ENCODE data around the gene SKIDA1.

SKIDA1 gene

DNA sequence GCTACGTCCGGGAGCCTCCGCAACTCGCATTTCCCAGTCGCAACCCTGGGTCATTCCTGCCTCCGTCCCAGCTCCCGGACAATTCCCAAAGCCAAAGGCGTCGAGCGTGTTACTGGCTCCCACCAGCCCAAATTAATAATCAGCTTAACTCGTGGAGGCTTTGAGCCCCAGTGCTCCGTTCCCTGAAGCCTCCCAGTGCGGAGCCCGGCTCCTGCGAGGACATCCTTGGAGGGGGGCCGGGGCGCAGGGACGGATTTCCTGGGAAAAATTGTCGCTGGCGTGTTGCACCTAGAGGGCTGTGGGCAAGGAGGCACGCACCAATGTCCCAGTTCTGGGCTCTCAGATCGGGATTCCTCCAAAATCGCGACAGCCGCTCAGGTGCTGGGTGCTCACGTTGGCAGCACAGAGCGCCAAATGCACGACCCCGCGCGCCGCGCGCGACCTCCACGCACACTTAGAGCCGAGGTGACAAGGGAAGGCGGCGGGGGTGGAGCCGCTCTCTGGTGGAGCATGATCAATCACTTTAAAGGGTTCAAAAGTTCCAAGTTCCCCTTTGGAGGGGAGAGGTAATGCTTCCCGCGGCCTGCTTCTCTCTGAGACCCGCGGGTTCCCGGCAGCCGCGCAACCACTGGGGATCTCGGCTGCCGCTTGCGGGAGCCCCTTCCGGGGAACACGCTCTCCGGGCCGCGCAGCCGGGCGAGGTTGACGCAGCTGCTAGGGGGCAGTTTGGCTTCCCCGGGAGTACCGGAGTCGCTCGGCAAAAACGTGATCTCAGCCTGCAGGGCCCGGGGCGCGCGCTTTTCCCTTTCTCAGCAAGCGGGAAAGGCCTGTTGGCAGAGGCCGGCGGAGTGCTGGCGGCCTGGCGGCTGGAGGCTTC lies 25.5 kb downstream of the SKIDA1 start:
- no peak for DNase-seq

DNA sequence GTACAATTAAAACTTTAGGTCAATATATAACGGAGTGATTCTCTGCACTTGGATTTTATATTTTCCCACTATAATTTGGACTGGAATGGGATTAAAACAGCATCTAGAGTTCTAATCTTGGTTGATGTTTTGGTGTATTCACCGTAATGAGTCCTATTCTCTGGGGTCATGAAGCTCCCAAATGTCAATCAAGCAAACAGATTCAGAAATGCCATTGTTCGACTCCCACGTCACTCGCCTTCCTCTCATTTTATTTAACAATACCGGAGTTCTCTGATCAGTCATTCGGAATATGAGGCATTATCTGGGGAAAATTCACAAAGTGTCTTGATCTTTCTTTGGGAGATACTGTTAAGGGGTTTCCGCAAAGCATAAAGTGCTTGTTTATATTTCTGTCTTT lies 26.5 kb downstream of the SKIDA1 start:
- DNase-seq: no peak

DNA sequence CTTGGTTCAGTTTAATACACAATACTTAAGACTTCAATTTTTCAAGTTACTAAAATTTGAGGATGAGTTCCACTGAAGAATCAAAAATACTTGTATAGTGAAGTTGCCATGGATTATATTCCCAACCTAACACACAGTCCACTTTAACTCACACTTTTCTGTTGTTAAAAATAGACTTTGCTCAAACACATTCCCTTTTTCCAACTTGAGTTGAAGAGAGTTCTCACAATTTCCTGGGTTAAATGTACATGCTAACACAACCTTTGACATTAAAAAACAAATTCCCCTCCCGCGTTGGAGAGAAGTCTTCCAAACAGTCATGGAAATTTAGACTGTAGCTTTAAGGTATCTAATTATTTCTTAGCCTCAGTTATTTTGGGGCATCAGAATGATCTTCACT lies 27.1 kb downstream of the SKIDA1 start:
- DNase-seq: no peak

DNA sequence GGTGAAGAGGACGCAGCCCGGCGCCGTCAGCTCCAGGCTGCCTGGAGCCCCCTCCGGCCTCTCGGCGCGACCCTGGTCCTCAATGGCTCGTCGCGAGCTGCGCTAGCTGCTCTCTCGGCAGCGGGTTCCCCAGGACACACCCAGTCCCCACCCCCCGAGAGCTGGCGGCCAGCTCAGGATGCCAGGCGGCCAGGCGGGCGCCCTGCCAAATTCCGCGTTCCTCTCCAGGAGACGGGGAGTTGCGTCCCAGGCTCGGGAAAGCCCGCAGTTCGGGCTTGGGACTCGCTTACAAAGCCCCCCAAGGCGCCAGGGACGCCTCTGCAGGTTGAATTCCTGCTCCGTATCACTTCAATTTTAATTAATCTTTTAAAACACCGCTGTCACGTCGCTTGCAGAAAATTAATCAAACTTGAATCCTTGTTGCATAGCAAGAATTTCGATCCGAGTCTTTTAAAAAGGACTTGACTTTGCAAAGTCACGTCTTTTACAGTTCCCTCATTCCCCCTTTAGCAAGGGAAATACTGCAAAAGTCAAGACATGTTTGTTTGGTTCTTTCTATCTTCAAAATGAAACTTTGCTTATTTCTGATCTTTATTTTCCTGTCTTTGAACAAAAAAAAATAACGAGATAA lies 28.2 kb downstream of the SKIDA1 start:
- no peak for DNase-seq

DNA sequence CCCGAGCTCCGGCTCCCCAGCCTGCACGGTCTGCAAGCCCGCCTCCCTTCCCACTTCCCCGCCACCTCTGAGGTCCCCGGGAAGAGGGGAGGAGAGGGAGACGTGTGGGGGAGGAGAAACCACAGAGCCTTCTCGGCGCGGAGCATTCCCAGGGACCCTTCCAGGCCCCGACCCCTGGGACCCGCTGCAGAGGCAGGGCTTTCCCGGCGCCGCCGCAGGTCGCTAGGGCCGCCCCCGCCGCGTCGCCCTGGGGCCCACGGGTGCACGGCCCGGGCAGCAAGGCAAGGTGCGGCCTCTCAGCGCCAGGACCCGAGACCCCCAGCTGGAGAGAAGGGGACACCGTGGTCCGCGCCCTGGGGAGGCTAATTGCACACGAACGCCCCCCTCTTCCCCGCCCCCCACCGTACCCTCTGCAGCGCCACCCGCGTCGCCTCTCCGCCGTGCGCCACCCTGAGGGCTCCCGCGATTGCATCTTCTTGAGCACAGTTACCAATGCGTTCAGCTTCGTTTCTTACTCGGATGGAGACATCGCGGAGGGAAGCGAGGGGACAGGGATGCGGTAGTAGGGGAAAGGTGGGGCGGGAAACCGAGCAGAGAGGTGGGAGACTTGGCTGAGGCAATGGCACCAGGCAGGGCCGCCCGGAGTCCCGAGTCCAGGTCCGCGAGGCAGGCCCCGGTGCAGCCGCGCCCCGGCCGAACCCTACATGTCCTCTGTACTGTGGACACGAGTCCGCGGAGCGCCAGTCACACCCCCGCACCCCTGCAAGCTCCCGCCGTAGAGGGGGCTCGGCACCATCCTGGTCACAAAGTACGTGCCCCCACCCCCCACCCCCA lies 28.9 kb downstream of the SKIDA1 start:
- DNase-seq: peak; percentile 69

DNA sequence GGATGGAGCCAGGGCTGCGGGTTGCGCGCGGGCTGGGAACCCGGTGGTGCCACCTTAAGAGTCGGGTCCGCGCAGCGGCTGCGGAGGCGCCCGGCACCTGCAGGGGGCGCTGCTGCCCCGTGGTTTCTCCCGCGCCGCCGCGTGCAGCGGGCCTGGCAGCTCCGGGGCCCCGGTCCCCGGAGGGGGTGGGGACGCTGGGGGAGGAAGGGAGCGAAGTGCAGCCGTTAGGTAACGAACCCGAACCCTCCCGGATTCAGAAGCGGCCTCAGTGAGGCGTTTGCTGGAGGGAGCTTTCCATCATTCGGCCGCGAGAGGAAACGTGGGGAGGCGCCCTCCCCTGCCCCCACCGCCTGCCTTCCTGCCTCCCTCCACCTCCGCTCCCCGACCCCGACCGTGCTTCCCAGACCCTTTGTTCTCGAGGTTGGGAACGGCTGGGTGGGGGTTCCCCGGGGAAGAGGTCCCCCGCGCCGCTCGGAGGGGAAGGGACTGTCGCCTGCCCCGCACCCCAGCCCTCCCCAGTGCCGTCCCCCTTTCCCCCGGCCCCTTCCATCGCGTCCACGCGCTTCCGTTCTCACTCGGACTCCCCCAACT lies 29.6 kb downstream of the SKIDA1 start:
- DNase-seq: peak; percentile 91

DNA sequence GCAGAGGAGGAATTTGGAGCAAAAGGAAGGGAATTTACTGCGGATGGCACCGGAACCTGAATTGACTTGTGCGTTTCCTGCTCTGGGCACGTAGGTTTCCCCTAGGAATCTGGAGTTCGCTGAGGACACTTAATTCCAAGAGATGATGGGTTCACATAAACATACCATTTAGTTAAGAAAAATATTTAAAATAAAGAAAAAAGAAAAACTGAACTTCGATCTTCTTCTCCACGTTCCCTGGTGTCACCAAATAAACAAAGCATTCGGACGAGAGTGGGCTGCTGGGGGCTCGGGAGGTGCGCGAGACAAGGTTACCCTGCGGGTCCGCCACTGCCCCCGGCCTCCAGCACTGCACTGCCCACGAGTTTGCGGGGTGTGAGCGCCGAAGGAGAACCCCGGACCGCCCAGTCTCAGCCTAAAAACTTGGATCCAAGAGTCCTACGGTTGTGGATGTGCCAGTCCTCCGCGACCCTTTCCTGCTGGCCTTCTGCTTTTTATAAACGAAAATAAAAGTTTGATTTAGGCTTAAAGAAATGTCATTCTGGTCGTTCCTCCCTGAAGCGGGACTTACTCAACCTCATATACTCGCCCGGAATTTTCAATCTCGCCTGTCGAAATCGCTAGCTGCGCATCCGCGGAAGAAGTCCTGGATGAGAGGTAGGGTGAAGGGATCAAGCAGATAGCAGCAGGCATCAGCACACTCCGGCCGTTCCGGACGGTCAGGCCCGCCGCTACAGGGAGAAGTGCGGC lies 30.3 kb downstream of the SKIDA1 start:
- DNase-seq: no peak

DNA sequence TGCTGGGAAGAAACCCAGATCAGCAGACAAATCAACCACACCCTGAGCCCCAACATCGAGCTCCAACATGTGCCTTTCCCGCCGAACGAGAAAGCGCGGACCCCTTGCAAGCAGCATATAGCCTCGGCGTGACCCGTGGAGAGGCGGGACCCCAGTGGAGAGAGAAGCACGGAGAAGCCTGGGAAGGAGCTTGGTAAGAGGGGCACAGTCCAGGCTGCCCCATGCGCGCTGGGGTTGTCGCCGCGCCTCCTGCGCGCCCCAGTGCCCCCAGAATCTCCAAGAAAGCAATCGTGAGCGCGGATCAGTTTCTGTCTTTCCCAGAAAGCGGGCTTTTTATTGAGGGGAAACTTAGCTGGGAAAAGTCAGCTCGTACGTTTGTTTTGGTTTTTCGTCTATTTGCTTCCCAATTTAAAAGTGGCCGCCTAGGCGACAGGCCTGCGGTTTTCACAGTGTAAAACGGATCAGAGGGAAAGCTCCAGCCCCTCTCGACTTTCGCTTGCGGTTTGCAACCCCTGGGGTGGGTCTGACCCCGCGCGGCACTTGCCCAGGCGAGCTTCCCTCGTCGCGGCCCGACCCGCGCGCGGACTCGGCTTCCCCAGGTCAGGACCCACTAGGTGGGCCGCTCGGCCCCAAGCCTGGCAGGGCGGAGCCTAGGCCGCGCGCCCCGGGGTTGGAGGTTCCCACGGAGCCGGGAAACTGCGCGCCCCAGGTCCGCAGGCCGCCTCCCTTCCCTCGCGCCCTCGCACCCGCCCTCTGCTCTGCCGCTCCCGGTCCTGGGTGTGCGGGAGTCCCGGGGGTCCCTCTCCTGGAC lies 31.1 kb downstream of the SKIDA1 start:
- DNase-seq: no peak

DNA sequence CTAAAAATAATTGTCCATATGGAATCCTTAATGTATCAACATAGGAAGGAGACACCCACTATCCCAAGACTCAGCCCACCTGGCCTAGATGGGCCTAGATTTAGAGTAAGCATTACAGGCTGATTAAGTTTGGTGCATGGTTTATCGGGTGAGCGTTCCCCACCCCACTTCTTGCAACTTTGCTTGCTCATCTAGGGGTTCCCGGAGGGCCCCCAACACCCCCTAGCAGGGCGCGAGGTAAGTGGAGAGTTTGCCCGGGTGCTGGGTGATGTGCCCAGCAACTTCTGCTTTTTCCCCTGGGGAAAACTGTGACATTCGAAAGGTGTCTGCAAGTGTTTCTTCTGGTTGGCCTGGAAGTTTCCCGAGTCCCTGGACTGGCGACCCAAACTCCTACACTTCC lies 31.7 kb downstream of the SKIDA1 start:
- DNase-seq: no peak

DNA sequence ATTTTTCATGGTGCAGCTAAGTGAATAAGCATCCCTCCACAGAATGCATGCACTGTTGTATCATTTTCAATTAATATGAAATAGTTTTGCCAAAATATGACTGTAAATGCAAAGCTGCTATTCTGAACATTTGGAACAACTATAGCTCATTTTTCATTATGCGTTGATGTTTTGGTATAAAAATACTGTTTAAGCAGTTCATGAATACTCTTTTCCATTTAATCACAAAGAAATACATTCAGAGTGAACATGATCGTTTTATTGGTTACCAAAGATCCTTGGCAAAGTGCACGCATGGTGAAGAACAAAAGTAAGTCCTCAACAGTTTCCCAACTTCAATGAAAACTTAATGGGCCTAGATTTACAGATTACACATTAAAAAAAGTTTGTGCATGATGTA lies 33.1 kb downstream of the SKIDA1 start:
- no peak for DNase-seq

DNA sequence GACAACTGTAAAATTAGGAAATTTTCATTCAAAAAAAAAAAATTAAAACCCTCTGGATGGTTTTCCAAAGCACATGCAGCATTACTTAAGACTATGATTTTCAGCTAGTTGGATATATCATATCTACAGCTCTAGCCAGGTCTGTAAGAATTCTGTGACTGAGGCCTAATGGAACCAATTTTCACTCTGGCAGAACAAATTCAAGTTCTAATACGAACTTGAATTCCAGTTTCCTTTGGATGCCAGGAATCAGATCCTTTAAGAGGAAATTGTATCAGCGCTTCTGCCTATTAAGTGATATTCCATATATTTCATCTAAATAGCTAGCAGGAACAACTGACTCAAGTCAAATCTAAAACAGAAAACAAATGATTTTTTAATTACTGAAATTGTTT lies 34.8 kb downstream of the SKIDA1 start:
- DNase-seq: no peak

DNA sequence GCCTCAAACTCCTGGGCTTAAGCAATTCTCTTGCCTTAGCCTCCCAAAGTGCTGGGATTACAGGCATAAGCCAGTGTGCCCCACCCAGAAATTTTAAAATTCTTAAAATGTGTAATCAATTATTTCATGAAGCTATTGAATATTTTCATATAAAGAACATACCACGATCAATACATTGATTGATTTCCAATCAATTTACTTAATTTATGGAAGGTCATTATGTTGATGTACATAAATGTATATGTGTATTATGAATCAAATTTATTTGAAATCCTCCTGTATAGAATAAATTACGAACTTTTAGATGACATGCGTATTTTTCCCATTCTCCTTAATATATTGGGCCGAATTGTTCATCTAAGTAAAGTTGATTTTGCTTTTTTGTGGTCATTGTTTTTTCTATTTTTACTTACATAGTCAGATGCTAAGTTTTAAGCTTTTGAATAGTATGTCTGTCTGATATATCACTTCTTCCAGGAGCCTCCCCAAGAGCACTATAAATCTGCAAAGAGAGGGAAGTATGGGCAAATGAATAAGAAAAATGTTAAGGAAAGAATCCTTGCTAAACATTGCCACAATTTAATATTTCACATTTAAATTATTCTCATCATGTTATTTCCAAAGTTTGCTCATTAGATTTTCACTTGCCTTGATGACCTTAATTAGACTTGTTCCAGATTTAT lies 35.3 kb downstream of the SKIDA1 start:
- DNase-seq: no peak

DNA sequence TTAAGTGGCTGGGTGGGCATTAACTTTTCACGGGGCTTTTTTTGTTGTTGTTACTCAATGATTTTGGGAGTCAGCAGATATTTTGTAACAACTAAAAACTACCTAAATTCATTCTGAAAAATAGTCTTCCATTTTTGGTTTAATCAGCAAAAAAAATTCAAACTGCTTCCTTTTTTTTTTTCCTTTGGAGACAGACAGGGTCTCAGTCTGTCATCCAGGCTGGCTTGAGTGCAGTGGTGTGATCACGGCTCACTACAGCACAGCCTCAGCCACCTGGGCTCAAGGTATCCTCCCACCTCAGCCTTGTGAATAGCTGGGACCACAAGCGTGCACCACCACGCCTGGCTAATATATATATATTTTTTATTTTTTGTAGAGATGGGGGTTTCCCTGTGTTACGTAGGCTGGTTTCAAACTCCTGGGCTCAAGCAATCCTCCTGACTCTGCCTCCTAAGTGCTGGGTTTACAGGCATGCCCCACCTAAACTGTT lies 36.5 kb downstream of the SKIDA1 start:
- no peak for DNase-seq

DNA sequence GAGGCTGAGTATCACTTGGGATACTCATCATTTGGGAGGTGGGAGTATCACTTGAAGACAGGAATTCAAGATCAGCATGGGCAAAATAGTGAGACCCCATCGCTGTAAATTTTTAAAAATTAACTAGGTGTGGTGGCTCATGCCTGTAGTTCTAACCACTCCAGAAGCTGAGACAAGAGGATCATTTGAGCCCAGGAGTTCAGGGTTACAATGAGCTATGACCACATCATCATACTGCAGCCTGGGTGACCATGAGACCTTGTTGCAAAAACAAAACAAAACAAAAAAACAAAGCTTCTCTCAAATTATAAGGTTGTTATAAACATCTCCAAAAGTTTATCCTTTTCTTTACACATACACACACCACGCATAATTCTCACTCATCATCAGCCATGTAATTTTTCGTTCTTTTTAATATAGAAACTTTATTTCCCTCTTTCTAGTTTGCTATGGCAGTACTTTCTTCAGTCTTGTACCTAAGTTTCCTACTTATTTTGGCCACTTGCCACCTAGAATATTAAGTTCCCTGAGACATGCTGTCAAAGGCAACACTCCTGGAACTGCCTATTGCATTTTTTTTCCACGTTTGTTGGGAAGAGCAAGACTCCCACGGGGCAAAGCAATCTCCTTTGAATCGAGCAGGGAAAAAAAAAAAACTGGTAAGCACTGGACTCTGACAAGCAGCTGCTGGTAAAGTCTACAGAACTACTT lies 37.1 kb downstream of the SKIDA1 start:
- no peak for DNase-seq

DNA sequence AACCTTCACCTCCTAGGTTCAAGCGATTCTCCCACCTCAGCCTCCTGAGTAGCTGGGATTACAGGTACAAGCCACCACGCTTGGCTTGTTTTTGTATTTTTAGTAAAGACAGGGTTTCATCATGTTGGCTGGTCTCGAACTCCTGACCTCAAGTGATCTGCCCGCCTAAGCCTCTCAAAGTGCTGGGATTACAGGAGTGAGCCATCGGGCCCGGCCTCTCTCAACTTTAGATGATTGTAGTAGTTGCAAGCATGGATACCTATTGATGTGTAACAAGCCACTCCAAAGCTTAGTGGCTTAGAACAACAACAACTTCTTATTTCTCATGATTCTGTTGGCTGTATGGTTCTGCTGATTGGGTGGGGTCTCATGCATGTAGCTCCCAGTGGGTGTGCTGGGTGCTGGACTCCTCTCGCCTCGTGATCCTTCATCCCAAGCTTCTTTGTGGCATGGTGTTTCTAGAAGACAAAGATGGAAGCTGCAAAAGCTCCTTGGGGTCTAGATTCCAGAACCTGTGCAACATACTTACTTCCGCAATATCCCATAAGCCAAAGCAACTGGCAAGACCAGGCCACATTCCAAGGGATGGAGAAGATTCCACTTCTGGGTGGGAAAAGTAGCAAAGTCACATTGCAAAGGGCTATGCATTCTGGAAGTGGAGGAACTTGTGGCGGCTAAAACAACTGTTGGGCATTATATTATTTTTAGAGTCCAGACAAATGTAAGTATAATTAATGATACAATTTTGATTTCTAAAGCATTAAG lies 37.9 kb downstream of the SKIDA1 start:
- DNase-seq: no peak

DNA sequence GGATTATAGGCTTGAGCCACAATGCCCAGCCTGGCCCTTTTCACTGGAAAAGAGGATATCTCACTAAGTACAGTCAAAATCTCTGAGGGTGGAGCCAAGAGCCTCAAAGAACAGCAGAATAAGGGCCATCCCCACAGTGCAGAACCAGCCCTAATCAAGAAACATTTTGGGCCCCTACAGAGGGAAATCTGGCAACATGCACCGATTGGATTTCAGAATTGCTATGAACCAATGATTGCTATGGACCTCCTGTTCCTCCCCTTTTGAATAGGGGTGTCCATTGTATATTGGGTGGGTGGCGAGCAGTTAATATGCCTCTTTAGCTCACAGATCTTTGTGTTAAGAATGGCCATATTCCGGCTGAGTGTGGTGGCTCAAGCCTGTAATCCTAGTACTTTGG lies 42.7 kb downstream of the SKIDA1 start:
- no peak for DNase-seq

DNA sequence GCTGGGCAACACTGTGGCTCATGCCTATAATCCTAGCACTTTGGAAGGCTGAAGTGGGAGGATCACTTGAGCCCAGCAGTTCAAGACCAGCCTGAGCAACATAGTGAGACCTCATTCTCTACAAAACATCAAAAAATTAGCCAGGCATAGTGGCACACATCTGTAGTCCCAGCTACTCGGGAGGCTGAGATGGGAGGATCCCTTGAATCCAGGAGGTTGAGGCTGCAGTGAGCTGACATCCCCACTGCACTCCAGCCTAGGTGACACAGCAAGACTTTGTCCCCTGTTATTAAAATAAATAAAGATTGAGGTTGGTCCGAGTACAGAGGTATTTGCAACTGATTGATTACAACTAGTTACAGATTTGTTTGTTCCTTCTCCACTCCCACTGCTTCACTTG lies 44.1 kb downstream of the SKIDA1 start:
- no peak for DNase-seq

DNA sequence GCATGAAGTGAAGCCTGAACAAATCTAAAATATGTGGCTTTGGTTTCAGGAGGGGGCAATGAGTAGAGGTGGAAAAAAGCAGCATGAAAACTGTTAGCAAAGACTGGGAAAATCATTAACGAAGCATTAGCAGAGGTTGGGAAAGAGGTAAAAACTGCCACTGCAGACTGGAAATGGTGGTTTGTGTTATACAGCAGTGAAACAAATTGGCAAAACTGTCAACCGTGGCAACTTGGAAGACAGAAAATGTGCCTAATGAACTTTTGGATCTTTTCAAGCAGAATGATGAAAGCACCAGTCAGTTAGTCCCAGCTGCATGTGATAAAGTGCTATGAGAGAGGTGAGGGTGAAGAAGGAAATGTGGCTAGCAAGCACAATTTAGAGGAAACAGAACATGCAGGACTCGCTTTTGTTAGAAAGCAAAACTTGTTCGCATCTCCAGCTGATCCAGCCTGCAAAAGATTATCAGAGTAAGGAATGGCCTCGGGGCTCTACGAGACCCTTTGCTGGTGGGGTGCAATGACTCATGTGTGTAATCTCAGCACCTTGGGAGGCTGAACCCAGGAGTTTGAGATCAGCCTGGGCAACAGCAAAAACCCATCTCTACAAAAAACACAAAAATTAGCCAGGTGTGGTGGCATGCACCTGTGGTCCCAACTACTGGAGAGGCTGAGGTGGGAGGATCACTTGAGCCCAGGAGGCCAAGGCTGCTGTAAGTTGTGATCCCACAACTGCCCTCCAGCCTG lies 45.7 kb downstream of the SKIDA1 start:
- DNase-seq: no peak

DNA sequence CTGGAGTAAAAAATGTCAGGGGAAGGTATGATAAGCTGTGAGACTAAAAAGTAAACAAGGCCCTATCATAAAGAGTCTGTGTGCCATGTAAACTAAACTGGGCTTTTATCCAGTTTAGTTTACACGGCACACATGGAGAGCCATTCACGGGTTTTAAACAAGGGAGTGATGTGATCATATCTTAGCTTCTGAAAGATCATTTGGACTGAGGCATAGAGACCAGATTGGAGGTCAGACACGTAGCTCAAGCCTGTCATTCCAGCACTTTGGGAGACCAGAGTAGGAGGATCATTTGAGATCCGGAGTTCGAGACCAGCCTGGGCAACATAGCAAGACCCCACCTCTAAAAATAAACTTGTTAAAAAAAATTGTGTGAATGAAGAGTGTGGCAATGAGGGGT lies 50.1 kb downstream of the SKIDA1 start:
- DNase-seq: no peak
